Parathyroid adenoma (tissue), 2 donors: ENCODE data around the gene TXNDC11.

Experiments
- H2AFZ ChIP-seq: fragments of 300-600 bp; sonication (generic); one replicate; pipeline ENCODE4 v1.7.0; 2017; ENCODE audit warnings: antibody characterized with exemption, mild to moderate bottlenecking
- H3K27ac ChIP-seq: fragments of 300-600 bp; sonication (generic); one replicate; pipeline ENCODE4 v1.7.0; 2017
- H3K27me3 ChIP-seq: fragments of 300-600 bp; sonication (generic); one replicate; pipeline ENCODE4 v1.7.0; 2017; ENCODE audit warnings: low read length; ENCODE audit not compliant: control insufficient read depth, insufficient read depth
- H3K36me3 ChIP-seq: fragments of 300-600 bp; sonication (generic); one replicate; pipeline ENCODE4 v1.7.0; 2017; ENCODE audit warnings: low read length; ENCODE audit not compliant: control insufficient read depth, insufficient read depth
- H3K4me1 ChIP-seq: fragments of 300-600 bp; sonication (generic); one replicate; pipeline ENCODE4 v1.7.0; 2017; ENCODE audit warnings: control low read depth
- H3K4me2 ChIP-seq: fragments of 300-600 bp; sonication (generic); one replicate; pipeline ENCODE4 v1.7.0; 2017; ENCODE audit warnings: low read length
- H3K4me3 ChIP-seq: fragments of 300-600 bp; sonication (generic); one replicate; pipeline ENCODE4 v1.7.0; 2017; ENCODE audit warnings: low read depth, low read length
- H3K79me2 ChIP-seq: fragments of 300-600 bp; sonication (generic); one replicate; pipeline ENCODE4 v1.7.0; 2017; ENCODE audit warnings: control low read depth
- H3K9ac ChIP-seq: fragments of 300-600 bp; sonication (generic); one replicate; pipeline ENCODE4 v1.7.0; 2017; ENCODE audit warnings: mild to moderate bottlenecking
- H3K9me3 ChIP-seq: fragments of 300-600 bp; sonication (generic); one replicate; pipeline ENCODE4 v1.7.0; 2017; ENCODE audit warnings: low read length; ENCODE audit not compliant: control insufficient read depth
- TF ChIP-seq, protein P1 (sequence below): fragments of 300-600 bp; sonication (generic); IDR thresholded peaks from one replicate; pipeline ENCODE4 v1.7.0; 2017; ENCODE audit warnings: antibody characterized with exemption, mild to moderate bottlenecking
- donor health status: primary hyperparathyroidism.

TXNDC11 gene

DNA sequence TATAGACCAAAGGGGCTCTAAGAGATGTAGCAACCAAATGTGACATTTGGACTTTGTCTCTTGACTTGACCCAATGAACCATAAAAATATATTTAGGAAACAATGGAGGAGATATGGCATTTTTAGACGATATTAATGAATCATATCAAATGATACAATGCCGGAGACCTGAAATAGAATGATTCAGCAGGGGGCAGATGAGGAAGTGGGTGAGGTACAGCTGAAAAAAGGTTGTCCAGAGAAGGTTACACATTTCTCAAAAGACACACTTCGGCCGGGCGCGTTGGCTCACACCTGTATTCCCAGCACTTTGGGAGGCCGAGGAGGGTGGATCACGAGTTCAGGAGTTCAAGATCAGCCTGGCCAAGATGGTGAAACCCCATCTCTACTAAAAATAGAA lies 90.9 kb downstream of the TXNDC11 start:
- no peak overlapping the region for H3K9ac ChIP-seq
- H3K4me3 ChIP-seq = no peak overlapping the region
- TF ChIP-seq, protein P1, sequence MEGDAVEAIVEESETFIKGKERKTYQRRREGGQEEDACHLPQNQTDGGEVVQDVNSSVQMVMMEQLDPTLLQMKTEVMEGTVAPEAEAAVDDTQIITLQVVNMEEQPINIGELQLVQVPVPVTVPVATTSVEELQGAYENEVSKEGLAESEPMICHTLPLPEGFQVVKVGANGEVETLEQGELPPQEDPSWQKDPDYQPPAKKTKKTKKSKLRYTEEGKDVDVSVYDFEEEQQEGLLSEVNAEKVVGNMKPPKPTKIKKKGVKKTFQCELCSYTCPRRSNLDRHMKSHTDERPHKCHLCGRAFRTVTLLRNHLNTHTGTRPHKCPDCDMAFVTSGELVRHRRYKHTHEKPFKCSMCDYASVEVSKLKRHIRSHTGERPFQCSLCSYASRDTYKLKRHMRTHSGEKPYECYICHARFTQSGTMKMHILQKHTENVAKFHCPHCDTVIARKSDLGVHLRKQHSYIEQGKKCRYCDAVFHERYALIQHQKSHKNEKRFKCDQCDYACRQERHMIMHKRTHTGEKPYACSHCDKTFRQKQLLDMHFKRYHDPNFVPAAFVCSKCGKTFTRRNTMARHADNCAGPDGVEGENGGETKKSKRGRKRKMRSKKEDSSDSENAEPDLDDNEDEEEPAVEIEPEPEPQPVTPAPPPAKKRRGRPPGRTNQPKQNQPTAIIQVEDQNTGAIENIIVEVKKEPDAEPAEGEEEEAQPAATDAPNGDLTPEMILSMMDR = no peak
- no peaks in the 10 kb centered on the region for H3K36me3 ChIP-seq
- no peak overlapping the region for H3K27ac ChIP-seq
- H3K4me1 ChIP-seq = no peaks in the 10 kb centered on the region
- no peak overlapping the region for H2AFZ ChIP-seq
- H3K4me2 ChIP-seq = no peak overlapping the region
- H3K79me2 ChIP-seq = no peaks in the 10 kb centered on the region
- H3K9me3 ChIP-seq = no peaks in the 10 kb centered on the region
- H3K27me3 ChIP-seq = no peaks in the 10 kb centered on the region

- Histone ChIP-seq H2AFZ (no peak overlapping the region), H3K27ac (no peak overlapping the region), H3K27me3 (no peaks in the 10 kb centered on the region), H3K4me1 (no peaks in the 10 kb centered on the region), H3K4me3 (no peak overlapping the region), H3K9ac (no peak overlapping the region), H3K36me3 (no peaks in the 10 kb centered on the region), H3K9me3 (no peaks in the 10 kb centered on the region), H3K4me2 (no peak overlapping the region), H3K79me2 (no peaks in the 10 kb centered on the region)
- TF ChIP-seq, protein P1 = no peak
Observed at GRCh38 chr16:11650641-11651591, 91.7 kb downstream of the TXNDC11 start.

GRCh38 chr16:11649276-11649675 lies 93.4 kb downstream of the TXNDC11 start:
- Histone ChIP-seq H3K4me3 (no peak overlapping the region), H3K9me3 (no peaks in the 10 kb centered on the region), H3K4me2 (no peak overlapping the region), H3K9ac (no peak overlapping the region), H3K27ac (no peak overlapping the region), H3K4me1 (no peaks in the 10 kb centered on the region), H3K79me2 (no peaks in the 10 kb centered on the region), H3K27me3 (no peaks in the 10 kb centered on the region), H2AFZ (no peak overlapping the region), H3K36me3 (no peaks in the 10 kb centered on the region)
- TF ChIP-seq, protein P1 = no peak

DNA sequence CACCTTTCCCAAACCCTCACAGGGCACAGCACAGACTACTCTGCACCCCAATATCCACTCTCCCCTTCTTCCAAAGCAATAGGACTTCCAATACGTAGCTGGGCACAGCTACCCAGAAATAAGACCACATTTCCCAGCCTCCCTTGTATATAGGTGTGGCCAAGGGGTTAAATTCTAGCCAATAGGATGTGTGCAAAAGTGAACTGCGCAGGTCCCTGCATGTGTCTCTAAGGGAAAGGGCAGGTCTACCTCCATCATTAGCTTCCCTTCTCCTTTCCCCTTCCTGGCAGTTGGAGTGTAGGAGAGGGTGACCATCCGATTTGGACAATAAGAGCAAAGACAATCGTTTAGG lies 99.9 kb downstream of the TXNDC11 start:
- no peaks in the 10 kb centered on the region for H3K9me3 ChIP-seq
- H2AFZ ChIP-seq = no peak overlapping the region
- H3K36me3 ChIP-seq = no peaks in the 10 kb centered on the region
- no peaks in the 10 kb centered on the region for H3K27me3 ChIP-seq
- H3K4me3 ChIP-seq = no peak overlapping the region
- TF ChIP-seq, protein P1 = no peak
- H3K79me2 ChIP-seq = no peaks in the 10 kb centered on the region
- H3K9ac ChIP-seq = no peak overlapping the region
- H3K4me1 ChIP-seq = peaks cover 23% of the 10 kb centered on the region
- no peak overlapping the region for H3K27ac ChIP-seq
- no peak overlapping the region for H3K4me2 ChIP-seq
